Activated CD8-positive, alpha-beta memory T cell treated with anti-CD3 and anti-CD28 coated beads for 1 hour (primary cell): ENCODE results near the gene CEBPA.
"Not testable (repeated sequence)": the region's sequence is repeated elsewhere in the genome, so short reads cannot be mapped to it uniquely, and the experiment has no call there.

Source experiments
- DNase-seq, 2 donors: peaks; one replicate each; pipeline ENCODE4 v3.0.0-alpha.2; 2020; ENCODE audit warnings: low read depth in 1 of 2; ENCODE audit errors: extremely low read depth in 1 of 2

CEBPA gene

DNA sequence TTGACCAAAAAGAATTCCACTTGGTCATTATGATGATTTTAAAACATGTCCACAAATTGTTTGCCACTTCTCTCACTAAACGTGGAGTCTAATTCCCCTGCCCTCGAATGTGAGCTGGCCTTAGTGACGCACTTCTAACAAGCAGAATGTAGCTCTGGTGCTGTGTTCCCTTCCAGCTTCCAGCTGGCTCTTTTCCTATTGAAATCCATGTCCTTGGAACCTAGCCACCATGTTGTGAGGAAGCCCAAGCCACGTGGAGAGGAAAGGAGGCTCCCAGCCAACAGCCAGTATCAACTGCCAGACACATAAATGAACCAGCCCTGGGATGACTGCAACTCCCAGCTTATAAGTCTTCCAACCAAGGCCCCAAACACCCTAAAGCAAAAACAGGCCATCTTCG is 23.6 kb upstream of the CEBPA start:
- no peak for DNase-seq

DNA sequence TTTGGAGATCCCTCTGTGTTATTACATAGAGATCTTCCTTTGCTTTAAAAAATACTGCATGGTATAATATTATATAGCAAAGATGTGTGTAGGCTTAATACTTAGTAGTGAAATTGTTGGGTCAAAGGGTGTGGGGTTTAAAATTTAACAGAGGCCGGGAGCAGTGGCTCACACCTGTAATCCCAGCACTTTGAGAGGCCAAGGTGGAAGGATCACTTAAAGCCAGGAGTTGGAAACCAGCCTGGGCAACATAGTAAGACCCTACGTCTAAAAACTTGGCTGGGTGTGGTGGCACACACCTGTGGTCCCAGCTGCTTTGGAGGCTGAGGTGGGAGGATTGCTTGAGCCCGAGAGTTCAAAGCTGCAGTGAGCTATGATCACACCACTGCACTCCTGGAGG is 22.3 kb upstream of the CEBPA start:
- DNase-seq, result no peak

- no peak for DNase-seq
Observed at GRCh38 chr19:33323093-33323820, 20.9 kb upstream of the CEBPA start.

DNA sequence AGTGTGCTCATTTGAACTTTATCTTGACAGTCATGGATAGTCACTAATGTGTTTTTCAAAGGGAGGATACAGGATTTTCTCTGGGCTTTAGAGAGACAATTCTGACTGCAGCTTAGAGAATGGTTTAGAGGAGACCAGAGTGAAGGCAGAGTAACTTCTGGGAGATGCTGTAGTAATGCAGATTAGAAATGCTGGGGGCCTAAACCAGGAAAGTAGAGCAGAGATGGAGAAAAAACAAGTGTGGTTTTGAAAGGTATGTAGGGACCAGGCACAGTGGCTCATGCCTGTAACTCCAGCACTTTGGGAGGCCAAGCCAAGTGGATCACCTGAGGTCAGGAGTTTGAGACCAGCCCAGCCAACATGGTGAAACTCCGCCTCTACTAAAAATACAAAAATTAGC is 18.3 kb upstream of the CEBPA start:
- DNase-seq, result no peak

DNA sequence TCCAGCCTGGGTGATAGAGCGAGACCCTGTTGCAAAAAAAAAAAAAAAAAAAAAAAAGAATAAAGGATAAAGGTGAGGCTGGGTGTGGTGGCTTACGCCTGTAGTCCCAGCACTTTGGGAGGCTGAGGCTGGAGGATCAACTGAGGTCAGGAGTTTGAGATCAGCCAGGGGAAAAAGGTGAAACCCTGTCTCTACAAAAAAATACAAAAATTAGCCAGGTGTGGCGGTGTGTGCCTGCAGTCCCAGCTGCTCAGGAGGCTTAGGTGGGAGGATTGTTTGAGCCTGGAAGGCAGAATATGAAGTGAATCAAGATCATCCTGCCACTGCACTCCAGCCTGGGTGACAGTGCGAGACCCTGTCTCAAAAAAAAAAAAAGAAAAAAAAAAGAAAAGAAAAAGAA is 15.7 kb upstream of the CEBPA start:
- not testable (repeated sequence) for DNase-seq

DNA sequence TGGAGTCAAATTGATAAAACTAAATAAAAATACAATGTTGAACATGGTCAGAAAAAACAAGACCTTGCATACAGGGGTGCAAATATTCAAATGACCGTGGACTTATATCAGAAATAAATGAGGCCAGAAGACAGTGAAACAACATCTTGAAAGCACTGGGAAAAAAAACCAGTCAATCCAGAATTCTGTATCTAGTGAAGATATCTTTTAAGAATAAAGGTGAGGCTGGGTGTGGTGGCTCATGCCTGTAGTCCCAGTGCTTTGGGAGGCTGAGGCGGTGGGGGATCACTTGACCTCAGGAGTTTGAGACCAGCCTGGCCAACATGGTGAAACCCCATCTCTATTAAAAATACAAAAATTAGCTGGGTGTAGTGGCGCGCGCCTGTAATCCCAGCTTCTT is 15.2 kb upstream of the CEBPA start:
- DNase-seq, result no peak

GRCh38 chr19:33316541-33317264 is 14.4 kb upstream of the CEBPA start:
- DNase-seq, result no peak

DNA sequence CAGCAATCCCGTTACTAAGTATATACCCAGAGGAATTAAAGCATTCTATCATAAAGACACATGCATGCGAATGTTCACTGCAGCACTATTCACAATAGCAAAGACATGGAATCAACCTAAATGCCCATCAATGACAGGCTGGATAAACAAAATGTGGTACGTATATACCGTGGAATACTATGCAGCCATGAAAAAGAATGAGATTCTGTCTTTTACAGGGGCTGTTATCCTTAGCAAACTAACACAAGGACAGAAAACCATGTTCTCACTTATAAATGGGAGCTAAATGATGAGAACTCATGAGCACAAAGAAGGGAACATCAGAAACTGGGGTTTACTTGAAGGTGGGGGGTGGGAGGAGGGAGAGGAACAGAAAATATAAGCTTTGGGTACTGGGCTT is 10.5 kb upstream of the CEBPA start:
- DNase-seq, result not testable (repeated sequence)

- DNase-seq, result no peak
Observed at GRCh38 chr19:33312065-33312464, 9.7 kb upstream of the CEBPA start.

DNA sequence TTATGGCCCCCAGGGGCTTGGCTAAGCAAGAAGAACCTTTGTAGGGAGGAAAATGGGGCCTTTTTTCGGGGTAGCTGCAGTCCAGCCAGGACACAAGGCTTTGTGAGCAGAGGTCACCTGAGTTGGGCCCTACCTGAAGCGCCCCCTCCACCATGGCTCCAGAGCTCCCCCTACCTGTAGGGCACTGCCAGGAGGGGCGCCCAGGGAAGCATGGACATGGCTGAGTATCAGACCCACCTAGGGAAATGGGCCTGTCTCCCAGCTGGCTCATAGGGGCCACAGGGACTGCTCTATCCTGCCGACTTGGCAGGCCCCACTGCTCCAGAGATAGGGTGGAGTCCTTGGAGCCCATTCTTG is 9.0 kb upstream of the CEBPA start:
- no peak for DNase-seq

DNA sequence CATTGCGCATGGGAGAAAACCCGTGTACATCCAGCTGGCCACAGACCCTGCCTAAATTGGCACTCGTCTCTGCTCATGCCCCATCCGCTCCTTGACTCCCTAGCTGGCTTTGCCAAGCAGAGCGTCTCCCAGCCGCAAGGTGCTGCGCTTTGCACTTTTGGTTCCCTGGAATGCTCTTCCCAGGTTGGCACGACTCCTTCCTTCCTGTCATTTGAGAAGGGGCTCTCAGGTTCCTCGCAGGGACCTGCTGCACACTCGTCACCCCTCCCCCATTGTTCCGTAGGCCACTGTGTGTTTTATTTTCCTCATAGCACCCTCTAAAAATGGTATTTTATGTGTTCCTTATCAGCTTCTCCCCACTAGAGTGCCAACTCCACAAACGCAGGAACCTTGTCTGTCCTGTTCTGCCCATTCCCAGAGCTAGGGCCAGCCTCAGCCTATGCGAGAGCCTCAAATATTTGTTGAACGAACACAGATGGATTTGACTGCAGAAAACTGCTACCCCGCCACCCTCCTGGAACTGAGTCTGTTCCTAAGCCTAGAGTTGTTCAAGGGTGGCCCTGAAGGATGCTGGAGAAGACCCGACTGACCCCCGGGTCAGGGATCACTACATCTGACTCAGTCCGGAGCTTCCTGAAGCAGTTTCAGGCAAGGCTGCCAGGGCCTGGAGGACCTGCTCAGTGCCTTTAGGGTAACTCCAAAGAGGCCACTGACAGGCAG is 8.4 kb upstream of the CEBPA start:
- no peak for DNase-seq

DNA sequence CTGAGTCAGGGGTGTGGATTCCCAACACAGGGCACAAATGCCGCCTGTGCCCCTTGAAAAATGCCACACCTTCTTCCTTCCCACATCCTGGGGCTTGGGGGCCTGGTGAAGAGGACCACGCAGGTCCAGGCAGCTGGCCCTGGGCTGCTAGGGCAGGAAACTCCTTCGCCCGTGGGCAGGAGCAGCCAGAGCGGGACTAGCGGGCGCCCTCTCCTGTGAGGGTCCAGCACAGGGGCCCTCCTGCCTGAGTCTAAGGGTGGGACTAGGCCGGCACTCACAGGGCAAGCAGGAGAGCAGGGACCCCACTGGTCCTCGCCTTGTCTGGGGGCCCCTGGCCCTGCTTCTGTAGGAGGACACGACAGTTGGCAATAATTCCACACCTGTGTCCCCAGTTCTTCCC is 7.5 kb upstream of the CEBPA start:
- no peak for DNase-seq

- DNase-seq, result no peak
Observed at GRCh38 chr19:33306853-33307792, 4.8 kb upstream of the CEBPA start.

DNA sequence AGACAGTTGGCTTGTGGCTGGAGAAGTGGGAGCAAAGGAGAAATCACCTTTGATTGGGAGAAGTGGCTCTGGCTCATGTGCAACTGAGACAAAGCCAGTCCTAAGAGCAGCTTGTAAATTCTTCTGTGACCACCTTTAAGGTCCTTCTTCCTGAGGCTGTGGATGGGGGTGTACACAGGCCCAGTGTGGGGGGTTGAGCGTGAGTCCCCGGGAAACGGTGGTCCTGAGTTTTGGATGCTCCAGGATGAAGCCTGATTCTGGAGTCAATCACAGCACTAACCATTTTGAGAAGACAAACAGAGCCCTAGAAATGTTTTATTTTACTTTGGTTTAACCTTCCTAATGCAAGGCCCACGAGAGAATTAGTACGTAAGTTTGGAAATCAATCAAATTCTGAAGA is 3.9 kb upstream of the CEBPA start:
- no peak for DNase-seq

GRCh38 chr19:33304760-33305647 is 2.7 kb upstream of the CEBPA start:
- DNase-seq, result no peak

DNA sequence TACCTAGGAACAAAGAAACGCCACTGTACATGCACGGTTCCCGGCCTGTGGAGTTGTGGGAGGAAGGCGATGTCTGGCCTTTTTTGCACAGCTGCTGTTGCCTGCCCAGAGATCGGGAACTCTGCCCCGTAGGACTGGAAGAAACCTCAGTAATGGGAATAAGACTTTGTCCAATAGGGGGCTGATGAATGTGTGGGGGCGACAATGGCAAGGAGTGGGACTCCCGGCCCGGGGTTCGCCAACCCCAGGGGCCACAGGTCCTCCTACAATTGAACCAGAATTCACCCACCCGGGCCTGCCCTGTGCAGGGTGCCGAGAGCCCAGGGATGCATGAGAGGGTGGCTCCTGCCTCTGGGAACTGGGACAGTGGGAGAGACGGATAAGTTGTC is 2.0 kb upstream of the CEBPA start:
- no peak for DNase-seq

- no peak for DNase-seq
Observed at GRCh38 chr19:33303791-33304345, 1.5 kb upstream of the CEBPA start.

DNA sequence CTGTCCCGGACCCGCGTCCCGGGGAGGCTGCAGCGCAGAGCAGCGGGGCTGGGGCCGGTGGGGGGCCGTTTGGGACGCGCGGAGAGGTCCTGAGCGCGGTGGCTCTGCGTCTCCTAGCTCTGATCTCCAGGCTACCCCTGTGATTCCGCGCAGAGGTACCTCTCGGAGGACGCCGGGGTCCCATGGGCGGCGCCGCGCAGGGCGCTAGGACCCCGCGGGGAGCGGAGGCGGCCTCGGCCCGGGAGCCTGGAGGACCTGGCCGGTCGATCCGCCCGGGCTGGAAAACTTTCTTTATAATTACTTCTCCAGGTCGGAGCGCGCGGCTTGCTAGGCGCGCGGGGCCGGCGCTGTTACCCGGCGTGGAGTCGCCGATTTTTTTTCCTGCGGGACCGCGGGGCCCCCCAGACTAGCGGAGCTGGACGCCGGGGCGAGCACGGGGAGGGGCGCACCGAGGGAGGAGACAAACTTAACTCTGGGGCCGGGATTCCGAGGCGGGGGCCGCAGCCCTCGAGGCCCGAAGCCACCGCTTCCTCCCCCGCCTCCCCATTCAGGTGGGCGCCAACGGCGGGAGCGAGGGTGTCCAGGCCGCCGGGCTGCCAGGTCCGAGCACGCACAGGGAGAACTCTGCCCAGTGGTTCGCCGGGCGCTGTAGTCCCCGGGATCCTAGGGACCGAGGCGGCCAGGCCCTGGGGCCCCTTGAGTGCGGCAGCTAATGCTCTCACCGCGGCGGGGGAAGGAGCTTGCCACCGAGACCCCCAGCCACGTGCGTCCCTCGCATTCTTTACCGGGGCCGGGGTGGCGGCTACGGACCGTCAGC is 848 bp upstream of the CEBPA start:
- no peak for DNase-seq

- DNase-seq, result no peak
Observed at GRCh38 chr19:33301900-33302174, 497 bp downstream of the CEBPA start.
